GM12878 (cell line): ENCODE results near the gene CDKL5. TPM values are rescaled to one million over a fixed set of nuclear protein-coding genes. Genes with fewer than 3 reads are reported as not detected.

Experiments used
- ATAC-seq: fragments of 200-7000 bp; cut with Tn5 transposase; 3 replicates; pipeline ENCODE4 v1.9.1; 2020; ENCODE audit warnings: mild to moderate bottlenecking, moderate library complexity
- BruUV-seq: library from RNA; stranded (reverse); fragments of 400-500 nt; replicated peaks from 2 replicates; lab custom pipeline; 2021; lab: Mats Ljungman, UMichigan
- CTCF ChIA-PET: fragments of 300-600 bp; sonication (Branson Sonifier 250); formaldehyde crosslinking; extraction: SDS; loops from one replicate; lab custom pipeline; 2021; ENCODE audit warnings: inconsistent platforms; lab: Yijun Ruan, JAX
- POLR2A ChIA-PET: fragments of 350-600 bp; formaldehyde crosslinking; extraction: SDS; loops from one replicate; lab custom pipeline; 2021; ENCODE audit warnings: inconsistent platforms; lab: Charles Lee
- RAD21 ChIA-PET: fragments of 300-600 bp; sonication (Branson Sonifier 250); formaldehyde crosslinking; loops from one replicate; lab custom pipeline; 2023; ENCODE audit warnings: antibody characterized with exemption; ENCODE audit not compliant: unreplicated experiment; lab: Charles Lee
- SMC1A ChIA-PET: fragments of 300-600 bp; sonication (Branson Sonifier 250); formaldehyde crosslinking; loops from one replicate; lab custom pipeline; 2023; ENCODE audit not compliant: unreplicated experiment, uncharacterized antibody; lab: Charles Lee
- DNase-seq: peaks from one replicate; pipeline ENCODE4 v3.0.0-alpha.2; 2011; ENCODE audit warnings: low read depth, low spot score
- FAIRE-seq: peaks from 3 replicates; lab custom pipeline; 2011; peaks lifted over from hg19 to GRCh38; lab: Jason Lieb, UNC
- H2AFZ ChIP-seq: 2 replicates; pipeline ENCODE4 v1.6.0; 2011; ENCODE audit warnings: low read depth, low read length, control low read depth; ENCODE audit not compliant: control insufficient read depth
- H3K27ac ChIP-seq: 2 replicates; pipeline ENCODE4 v1.5.1; 2011; ENCODE audit warnings: control low read depth; ENCODE audit not compliant: control insufficient read depth, insufficient read depth
- H3K27me3 ChIP-seq, 2 experiments: replicated peaks in 1 of 2; 2 replicates each; pipeline versions ENCODE4 v1.6.0 to v1.6.1; 2011; ENCODE audit warnings: low read length in 1 of 2; ENCODE audit not compliant: control insufficient read depth in 2 of 2, insufficient read depth in 2 of 2
- H3K36me3 ChIP-seq, 2 experiments: 2 replicates each; pipeline ENCODE4 v1.5.1; 2011; ENCODE audit warnings: low read length in 1 of 2; ENCODE audit not compliant: control insufficient read depth in 2 of 2, insufficient read depth in 2 of 2
- H3K4me1 ChIP-seq: 2 replicates; pipeline ENCODE4 v1.6.1; 2011; ENCODE audit warnings: mild to moderate bottlenecking, low read length, moderate library complexity, mixed read lengths; ENCODE audit not compliant: control insufficient read depth, insufficient read depth
- H3K4me2 ChIP-seq: 2 replicates; pipeline ENCODE4 v1.6.0; 2011; ENCODE audit warnings: control low read depth; ENCODE audit not compliant: control insufficient read depth, insufficient read depth
- H3K4me3 ChIP-seq: fragments of 200-600 bp; sonication (generic); 2 replicates; pipeline ENCODE4 v1.5.1; 2016
- H3K79me2 ChIP-seq: 2 replicates; pipeline ENCODE4 v1.6.0; 2011; ENCODE audit warnings: low read length; ENCODE audit not compliant: control insufficient read depth, insufficient read depth
- H3K9ac ChIP-seq: 2 replicates; pipeline ENCODE4 v1.8.0; 2011; ENCODE audit warnings: low read length, control low read depth, mixed read lengths; ENCODE audit not compliant: control insufficient read depth, insufficient read depth
- H3K9me3 ChIP-seq: replicated peaks from 3 replicates; pipeline ENCODE4 v1.5.1; 2011; ENCODE audit warnings: mild to moderate bottlenecking, low read length; ENCODE audit not compliant: control insufficient read depth, insufficient read depth
- H4K20me1 ChIP-seq: 2 replicates; pipeline ENCODE4 v1.6.0; 2011; ENCODE audit not compliant: control insufficient read depth, insufficient read depth
- ASH2L ChIP-seq: fragments of 300-600, 200-600 bp; sonication (generic); IDR thresholded peaks from 2 replicates; pipeline ENCODE4 v1.6.1; 2017; ENCODE audit warnings: low read depth, mild to moderate bottlenecking, borderline replicate concordance
- ESRRA ChIP-seq: IDR thresholded peaks from 2 replicates; pipeline ENCODE4 v1.6.1; 2012; ENCODE audit warnings: mild to moderate bottlenecking, low read length, improper control_type of control experiment
- NR2C2 ChIP-seq: IDR thresholded peaks from 2 replicates; pipeline ENCODE4 v1.6.1; 2011; ENCODE audit warnings: borderline replicate concordance, low read depth; ENCODE audit not compliant: control insufficient read depth, insufficient read length
- PML ChIP-seq: IDR thresholded peaks from 2 replicates; pipeline ENCODE4 v1.6.1; 2012; ENCODE audit warnings: low read length, inconsistent platforms
- RUNX3 ChIP-seq: IDR thresholded peaks from 2 replicates; pipeline ENCODE4 v1.6.1; 2012; ENCODE audit warnings: low read length, inconsistent platforms
- ZNF622 ChIP-seq: fragments of 450-650 bp; IDR thresholded peaks from 2 replicates; pipeline ENCODE4 v1.6.1; 2017; ENCODE audit warnings: mild to moderate bottlenecking, inconsistent platforms
- WGBS: methylation state at CpG from one replicate; pipeline ENCODE4 v1.1.6; 2016; ENCODE audit warnings: low lambda C conversion rate; ENCODE audit not compliant: insufficient replicate concordance, insufficient coverage; ENCODE audit errors: missing lambda C conversion rate; 5-methylcytosine and 5-hydroxymethylcytosine counted together
- in situ Hi-C: fragments of 300-500 bp; cut with MboI; formaldehyde crosslinking; loops from 9 replicates; pipeline ENCODE4 v1.14.3; 2018; ENCODE audit warnings: mixed read lengths
- intact Hi-C: fragments of 100-400 bp; cut with micrococcal nuclease; formaldehyde crosslinking; loops from one replicate; pipeline ENCODE4 v1.14.2; 2022; ENCODE audit not compliant: unreplicated experiment
- polyA plus RNA-seq, 11 experiments: library from polyadenylated mRNA; depleted of rRNA in 4 of 11; unstranded in 6 of 11; stranded (reverse) in 5 of 11; fragments of >200 nt; fragmentation: Nextera tagmentation in 4 of 11; fragmentation: Illumina TruSeq in 1 of 11; extraction: Ambion mirVana in 4 of 11; extraction: Trizol in 1 of 11; gene quantifications; 1 replicate in 1 of 11; 2 replicates in 10 of 11; pipeline versions ENCODE4 v1.2.1 to v1.2.3, GENCODE V29; 2011 to 2016; ENCODE audit warnings: inconsistent platforms in 2 of 11, missing spikeins in 2 of 11, low read depth in 1 of 11
- total RNA-seq, 4 experiments: library from RNA; depleted of rRNA in 3 of 4; stranded (reverse); fragments of >200 nt in 3 of 4; fragmentation: Illumina TruSeq in 1 of 4; extraction: Trizol in 1 of 4; gene quantifications; 2 replicates each; pipeline versions ENCODE4 v1.2.1 to v1.2.3, GENCODE V29; 2013 to 2021
- TF ChIP-seq, protein P1 (sequence below): fragments of 450-650 bp; formaldehyde crosslinking; IDR thresholded peaks from 2 replicates; pipeline ENCODE4 v1.5.0; 2022; ENCODE audit warnings: mild to moderate bottlenecking, missing genetic modification characterization
- TF ChIP-seq, protein P2 (sequence below): fragments of 450-650 bp; IDR thresholded peaks from 2 replicates; pipeline ENCODE4 v1.6.1; 2016; ENCODE audit warnings: mild to moderate bottlenecking, moderate library complexity, borderline replicate concordance
- TF ChIP-seq, protein P3 (sequence below): fragments of 450-650 bp; IDR thresholded peaks from 2 replicates; pipeline ENCODE4 v1.6.1; 2018; ENCODE audit warnings: borderline replicate concordance, mild to moderate bottlenecking; ENCODE audit not compliant: partially characterized antibody
- TF ChIP-seq, protein P4 (sequence below): fragments of 450-650 bp; IDR thresholded peaks from 2 replicates; pipeline ENCODE4 v1.6.1; 2017; ENCODE audit warnings: mild to moderate bottlenecking

CDKL5 gene
- total and polyA plus RNA-seq, 10 of the 15 experiments (the other 5 are each of a cell fraction or from before 2014, with no cell fraction given) = 1.4 to 14.5 (median 6.3) TPM

DNA sequence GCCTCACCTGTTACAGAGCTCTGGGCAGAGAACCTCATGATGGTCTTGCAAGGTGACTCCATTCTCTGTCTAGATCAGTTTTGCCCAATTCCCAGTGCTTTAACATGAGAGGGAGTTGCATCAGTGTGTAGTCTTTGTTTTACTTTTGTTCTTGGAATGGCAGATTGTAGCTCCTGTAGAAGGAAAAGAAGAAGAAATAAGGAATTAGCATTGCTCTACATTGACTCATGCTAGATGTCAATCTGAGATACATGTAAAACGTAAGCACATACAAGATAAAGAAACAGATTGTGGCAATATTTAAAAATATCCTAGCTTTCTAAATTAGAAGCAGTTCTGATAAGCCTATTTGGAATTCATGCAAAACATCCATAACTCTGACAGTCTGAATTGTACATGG is 266.0 kb downstream of the CDKL5 start (continued):
- TF ChIP-seq, protein P1, sequence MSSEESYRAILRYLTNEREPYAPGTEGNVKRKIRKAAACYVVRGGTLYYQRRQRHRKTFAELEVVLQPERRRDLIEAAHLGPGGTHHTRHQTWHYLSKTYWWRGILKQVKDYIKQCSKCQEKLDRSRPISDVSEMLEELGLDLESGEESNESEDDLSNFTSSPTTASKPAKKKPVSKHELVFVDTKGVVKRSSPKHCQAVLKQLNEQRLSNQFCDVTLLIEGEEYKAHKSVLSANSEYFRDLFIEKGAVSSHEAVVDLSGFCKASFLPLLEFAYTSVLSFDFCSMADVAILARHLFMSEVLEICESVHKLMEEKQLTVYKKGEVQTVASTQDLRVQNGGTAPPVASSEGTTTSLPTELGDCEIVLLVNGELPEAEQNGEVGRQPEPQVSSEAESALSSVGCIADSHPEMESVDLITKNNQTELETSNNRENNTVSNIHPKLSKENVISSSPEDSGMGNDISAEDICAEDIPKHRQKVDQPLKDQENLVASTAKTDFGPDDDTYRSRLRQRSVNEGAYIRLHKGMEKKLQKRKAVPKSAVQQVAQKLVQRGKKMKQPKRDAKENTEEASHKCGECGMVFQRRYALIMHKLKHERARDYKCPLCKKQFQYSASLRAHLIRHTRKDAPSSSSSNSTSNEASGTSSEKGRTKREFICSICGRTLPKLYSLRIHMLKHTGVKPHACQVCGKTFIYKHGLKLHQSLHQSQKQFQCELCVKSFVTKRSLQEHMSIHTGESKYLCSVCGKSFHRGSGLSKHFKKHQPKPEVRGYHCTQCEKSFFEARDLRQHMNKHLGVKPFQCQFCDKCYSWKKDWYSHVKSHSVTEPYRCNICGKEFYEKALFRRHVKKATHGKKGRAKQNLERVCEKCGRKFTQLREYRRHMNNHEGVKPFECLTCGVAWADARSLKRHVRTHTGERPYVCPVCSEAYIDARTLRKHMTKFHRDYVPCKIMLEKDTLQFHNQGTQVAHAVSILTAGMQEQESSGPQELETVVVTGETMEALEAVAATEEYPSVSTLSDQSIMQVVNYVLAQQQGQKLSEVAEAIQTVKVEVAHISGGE (CRISPR knock-in tag) = no peak
- TF ChIP-seq ZNF622 = no peak
- TF ChIP-seq, all 136 proteins: peak for 0

DNA sequence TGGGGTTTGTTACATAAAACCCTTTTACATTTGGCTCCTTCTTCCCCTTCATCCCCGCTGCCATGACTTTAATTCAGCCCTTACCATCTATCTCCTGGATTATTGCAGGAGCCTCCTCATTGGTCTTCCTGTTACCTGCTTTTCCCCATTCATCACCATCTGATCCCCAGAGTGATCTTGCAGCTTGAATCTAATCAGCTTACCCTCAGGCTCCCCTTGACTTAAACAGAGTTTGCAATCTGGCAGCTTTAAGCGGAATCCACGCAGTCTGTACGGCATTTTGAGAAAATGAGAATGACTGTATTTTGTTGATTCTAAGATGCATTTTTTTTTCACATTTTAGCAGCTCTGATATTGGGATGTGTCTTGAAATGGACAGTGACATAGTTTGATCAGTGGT is 267.1 kb downstream of the CDKL5 start:
- CTCF ChIA-PET = no interaction called here
- SMC1A ChIA-PET = interaction anchor here (1.8 kb wide), 1 partner anchor 8 kb away, joined by 6 read pairs; no protein-coding TSS in a partner anchor
- H3K36me3 ChIP-seq = no peaks in the 10 kb centered on the region
- in situ Hi-C loops = no loop called here
- FAIRE-seq (no peak), DNase-seq (no peak), ATAC-seq (no peak)
- no peak for TF ChIP-seq RUNX3
- TF ChIP-seq, protein P2, sequence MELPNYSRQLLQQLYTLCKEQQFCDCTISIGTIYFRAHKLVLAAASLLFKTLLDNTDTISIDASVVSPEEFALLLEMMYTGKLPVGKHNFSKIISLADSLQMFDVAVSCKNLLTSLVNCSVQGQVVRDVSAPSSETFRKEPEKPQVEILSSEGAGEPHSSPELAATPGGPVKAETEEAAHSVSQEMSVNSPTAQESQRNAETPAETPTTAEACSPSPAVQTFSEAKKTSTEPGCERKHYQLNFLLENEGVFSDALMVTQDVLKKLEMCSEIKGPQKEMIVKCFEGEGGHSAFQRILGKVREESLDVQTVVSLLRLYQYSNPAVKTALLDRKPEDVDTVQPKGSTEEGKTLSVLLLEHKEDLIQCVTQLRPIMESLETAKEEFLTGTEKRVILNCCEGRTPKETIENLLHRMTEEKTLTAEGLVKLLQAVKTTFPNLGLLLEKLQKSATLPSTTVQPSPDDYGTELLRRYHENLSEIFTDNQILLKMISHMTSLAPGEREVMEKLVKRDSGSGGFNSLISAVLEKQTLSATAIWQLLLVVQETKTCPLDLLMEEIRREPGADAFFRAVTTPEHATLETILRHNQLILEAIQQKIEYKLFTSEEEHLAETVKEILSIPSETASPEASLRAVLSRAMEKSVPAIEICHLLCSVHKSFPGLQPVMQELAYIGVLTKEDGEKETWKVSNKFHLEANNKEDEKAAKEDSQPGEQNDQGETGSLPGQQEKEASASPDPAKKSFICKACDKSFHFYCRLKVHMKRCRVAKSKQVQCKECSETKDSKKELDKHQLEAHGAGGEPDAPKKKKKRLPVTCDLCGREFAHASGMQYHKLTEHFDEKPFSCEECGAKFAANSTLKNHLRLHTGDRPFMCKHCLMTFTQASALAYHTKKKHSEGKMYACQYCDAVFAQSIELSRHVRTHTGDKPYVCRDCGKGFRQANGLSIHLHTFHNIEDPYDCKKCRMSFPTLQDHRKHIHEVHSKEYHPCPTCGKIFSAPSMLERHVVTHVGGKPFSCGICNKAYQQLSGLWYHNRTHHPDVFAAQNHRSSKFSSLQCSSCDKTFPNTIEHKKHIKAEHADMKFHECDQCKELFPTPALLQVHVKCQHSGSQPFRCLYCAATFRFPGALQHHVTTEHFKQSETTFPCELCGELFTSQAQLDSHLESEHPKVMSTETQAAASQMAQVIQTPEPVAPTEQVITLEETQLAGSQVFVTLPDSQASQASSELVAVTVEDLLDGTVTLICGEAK = no peak
- TF ChIP-seq ASH2L = no peak
- TF ChIP-seq, protein P3, sequence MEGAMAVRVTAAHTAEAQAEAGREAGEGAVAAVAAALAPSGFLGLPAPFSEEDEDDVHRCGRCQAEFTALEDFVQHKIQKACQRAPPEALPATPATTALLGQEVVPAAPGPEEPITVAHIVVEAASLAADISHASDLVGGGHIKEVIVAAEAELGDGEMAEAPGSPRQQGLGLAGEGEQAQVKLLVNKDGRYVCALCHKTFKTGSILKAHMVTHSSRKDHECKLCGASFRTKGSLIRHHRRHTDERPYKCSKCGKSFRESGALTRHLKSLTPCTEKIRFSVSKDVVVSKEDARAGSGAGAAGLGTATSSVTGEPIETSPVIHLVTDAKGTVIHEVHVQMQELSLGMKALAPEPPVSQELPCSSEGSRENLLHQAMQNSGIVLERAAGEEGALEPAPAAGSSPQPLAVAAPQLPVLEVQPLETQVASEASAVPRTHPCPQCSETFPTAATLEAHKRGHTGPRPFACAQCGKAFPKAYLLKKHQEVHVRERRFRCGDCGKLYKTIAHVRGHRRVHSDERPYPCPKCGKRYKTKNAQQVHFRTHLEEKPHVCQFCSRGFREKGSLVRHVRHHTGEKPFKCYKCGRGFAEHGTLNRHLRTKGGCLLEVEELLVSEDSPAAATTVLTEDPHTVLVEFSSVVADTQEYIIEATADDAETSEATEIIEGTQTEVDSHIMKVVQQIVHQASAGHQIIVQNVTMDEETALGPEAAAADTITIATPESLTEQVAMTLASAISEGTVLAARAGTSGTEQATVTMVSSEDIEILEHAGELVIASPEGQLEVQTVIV = no peak
- TF ChIP-seq, protein P4, sequence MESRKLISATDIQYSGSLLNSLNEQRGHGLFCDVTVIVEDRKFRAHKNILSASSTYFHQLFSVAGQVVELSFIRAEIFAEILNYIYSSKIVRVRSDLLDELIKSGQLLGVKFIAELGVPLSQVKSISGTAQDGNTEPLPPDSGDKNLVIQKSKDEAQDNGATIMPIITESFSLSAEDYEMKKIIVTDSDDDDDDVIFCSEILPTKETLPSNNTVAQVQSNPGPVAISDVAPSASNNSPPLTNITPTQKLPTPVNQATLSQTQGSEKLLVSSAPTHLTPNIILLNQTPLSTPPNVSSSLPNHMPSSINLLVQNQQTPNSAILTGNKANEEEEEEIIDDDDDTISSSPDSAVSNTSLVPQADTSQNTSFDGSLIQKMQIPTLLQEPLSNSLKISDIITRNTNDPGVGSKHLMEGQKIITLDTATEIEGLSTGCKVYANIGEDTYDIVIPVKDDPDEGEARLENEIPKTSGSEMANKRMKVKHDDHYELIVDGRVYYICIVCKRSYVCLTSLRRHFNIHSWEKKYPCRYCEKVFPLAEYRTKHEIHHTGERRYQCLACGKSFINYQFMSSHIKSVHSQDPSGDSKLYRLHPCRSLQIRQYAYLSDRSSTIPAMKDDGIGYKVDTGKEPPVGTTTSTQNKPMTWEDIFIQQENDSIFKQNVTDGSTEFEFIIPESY = no peak
- TF ChIP-seq NR2C2 = no peak
- TF ChIP-seq ESRRA = no peak
- no peak for TF ChIP-seq PML
- no peaks in the 10 kb centered on the region for H4K20me1 ChIP-seq
- no peaks in the 10 kb centered on the region for H3K79me2 ChIP-seq
- 39% methylated on average over 4 of the region's 4 CpGs for WGBS
- H3K4me2 ChIP-seq = no peak overlapping the region
- no peaks in the 10 kb centered on the region; the same call in 2 of the 3 replicates for H3K9me3 ChIP-seq
- RAD21 ChIA-PET = no interaction called here
- no peak overlapping the region for H3K27ac ChIP-seq
- intact Hi-C loops = no loop called here
- H3K4me1 ChIP-seq = no peaks in the 10 kb centered on the region
- H3K4me3 ChIP-seq = no peak overlapping the region
- H2AFZ ChIP-seq = no peak overlapping the region
- BruUV-seq = no TSS peak
- H3K27me3 ChIP-seq = no peaks in the 10 kb centered on the region; a peak in 1 of 4 replicates
- H3K9ac ChIP-seq = no peak overlapping the region
- POLR2A ChIA-PET = no interaction called here
